Stimulated activated CD4-positive, alpha-beta T cell treated with anti-CD3 and anti-CD28 coated beads, Interleukin-4, amount 100 ng/mL, for 24 hours (primary cell): ENCODE measurements around the gene CELF4.

Experiments
- DNase-seq: peaks from one replicate; pipeline ENCODE4 v3.0.0-alpha.2; 2020

CELF4 gene

DNA sequence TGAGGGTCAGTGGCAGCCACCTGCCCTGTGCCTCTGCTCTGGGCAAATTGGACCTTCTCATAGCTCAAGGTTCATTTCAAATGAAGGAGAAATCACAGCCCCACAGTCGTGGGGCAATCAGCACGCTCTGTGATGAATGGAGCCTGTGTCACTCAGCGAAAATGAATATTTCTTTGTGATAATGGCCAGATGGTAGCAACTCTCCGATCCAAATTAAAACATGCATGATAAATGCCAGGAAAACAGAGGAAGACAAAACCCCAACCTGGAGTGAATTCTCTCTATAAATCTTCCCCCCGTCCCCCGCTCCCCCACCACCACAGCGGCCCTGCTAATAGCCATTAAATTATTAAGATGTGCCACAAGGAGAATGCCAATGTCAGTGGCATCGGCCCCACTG, 258.4 kb downstream of the CELF4 start:
- DNase-seq: no peak

DNA sequence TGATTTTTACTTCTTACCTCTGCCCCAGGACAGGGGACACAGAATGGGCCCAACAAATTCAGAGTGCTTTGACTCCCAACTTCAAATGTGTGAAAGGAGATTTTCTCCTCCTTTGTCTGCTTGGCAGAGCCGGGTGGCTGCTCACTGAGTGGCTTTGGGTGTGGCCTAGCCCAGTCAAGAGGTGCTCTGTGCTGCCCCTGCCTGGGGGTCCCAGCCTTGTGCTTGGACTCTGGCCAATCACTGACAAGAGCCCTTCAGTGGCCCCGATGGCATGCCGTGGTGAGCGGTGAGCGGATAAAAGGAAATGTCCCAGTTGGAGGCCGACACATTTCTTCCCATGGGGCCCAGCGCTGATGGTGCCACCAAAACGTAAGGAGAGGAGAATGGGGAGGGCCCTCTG, 259.2 kb downstream of the CELF4 start:
- no peak for DNase-seq

DNA sequence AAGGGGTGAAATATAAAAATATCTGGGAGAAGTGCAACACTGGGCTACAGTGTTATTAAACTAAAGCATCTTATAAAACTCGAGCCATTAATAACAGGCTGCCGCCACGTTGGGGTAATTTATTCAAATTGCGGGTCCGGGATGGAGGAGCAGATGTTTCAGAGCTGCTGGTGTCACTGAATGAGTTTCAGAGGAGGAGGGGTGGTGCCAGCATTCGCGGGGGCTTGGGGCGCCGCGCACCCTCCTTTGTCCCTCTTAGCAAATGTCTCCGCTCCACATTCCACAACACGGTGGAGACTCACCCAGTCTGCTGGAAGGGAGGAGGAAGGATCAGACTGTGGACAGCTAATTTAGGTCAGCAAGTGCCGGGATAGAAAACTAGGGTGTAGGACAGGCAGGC, 260.5 kb downstream of the CELF4 start:
- DNase-seq: no peak

- no peak for DNase-seq
Measured at GRCh38 chr18:37304012-37304680, 261.5 kb downstream of the CELF4 start.

DNA sequence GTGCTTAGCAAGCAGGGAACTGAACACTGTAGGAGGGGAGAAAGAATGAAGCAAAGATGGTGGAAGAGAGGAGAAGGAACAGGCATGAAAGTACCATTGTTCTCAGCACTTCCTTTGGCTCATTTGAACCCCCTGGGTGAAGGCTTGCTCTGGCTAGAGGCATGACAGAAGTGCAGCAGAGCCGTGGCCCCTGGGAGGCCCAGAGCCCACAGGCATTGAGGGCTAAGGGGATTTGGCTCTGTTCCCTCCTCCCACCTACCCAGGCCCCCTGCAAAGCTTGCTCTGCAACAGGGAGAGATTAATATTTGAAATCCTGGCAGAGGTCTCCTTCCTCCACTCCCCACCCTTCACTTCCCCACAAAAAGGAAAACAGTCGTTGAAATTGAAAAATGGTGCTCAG, 262.6 kb downstream of the CELF4 start:
- DNase-seq: no peak

DNA sequence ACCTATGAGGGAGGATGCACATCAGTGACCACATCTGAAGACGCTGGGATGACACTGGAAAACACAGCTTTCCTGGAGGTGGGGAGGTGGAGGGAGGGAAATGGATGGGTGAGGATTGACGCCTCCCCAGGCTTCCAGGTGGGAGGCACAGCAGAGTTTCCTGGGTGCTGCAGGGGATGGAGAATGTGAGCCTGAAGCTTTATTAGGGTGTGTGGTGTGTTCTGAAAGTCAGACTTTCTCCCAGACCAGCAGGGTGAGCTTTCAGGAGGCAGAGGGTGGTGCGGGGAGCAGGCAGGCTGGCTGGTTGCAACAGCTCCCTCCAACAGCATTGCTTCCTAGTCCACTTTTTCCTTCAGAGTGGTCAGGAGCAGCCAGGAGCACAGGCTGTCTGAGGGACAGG, 263.1 kb downstream of the CELF4 start:
- DNase-seq: no peak

- no peak for DNase-seq
Measured at GRCh38 chr18:37299471-37300304, 265.9 kb downstream of the CELF4 start.

DNA sequence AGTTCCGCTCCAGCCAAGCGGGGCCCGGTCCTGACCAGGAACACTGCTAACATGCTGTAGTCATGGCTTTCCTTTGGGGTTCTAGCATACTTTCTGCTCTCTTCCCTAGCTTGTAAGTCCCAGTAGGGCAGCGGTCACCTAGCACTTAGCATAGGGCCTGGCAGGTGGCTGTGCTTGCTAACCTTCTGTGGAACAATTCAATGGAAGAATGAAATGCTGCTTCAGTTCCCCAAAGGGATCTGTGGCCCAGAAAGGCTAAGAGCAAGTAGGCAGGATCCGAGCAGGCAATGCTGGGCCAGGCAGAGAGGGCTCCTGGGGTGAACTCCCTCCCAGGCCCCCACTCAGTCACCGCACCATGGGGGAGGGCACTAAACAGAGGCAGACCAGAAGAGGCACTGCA, 266.8 kb downstream of the CELF4 start:
- DNase-seq: no peak

- no peak for DNase-seq
Measured at GRCh38 chr18:37297106-37297505, 268.5 kb downstream of the CELF4 start.

DNA sequence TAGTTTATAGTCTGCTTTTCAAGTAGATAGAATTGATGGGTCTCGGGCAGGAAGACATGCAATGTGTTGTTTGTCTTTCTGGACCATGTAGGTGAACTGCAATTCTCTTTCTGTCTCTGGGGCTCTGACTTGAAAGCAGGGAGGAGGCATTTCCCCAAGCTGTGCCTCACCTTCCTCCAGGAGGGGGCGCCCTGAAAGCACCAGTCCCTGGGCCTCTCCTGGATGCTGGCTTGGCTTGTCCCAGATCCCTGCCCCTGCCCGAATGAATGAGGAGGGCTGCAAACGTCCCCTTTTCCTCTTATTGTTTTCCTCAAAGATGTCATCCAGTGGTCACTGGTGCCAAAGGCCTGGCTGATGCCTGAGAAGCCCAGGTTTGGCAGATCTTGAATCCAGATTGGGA, 270.6 kb downstream of the CELF4 start:
- no peak for DNase-seq

- DNase-seq: no peak
Measured at GRCh38 chr18:37293359-37293758, 272.2 kb downstream of the CELF4 start.

GRCh38 chr18:37289423-37289822, 276.2 kb downstream of the CELF4 start:
- no peak for DNase-seq

- no peak for DNase-seq
Measured at GRCh38 chr18:37287601-37288000, 278.0 kb downstream of the CELF4 start.

- DNase-seq: no peak
Measured at GRCh38 chr18:37286801-37287200, 278.8 kb downstream of the CELF4 start.

DNA sequence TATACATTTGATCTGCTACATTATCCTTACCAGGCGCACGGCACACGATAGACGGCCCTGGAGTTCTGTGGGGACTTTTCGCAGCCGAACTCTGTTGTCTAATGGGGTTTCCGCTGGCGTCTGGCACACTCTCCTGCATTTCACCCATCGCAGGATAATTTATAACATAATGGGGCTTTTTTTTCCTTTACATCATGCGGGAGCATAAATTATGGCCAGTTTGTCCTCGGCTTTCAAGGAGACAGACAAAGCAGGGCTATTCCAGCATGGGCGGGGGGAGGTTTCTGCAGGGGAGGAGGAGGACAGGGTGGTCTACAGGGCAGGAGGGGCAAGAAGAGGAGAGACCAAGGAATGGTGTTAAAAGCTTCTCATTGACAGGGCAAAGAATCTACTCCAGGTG, 279.8 kb downstream of the CELF4 start:
- no peak for DNase-seq

DNA sequence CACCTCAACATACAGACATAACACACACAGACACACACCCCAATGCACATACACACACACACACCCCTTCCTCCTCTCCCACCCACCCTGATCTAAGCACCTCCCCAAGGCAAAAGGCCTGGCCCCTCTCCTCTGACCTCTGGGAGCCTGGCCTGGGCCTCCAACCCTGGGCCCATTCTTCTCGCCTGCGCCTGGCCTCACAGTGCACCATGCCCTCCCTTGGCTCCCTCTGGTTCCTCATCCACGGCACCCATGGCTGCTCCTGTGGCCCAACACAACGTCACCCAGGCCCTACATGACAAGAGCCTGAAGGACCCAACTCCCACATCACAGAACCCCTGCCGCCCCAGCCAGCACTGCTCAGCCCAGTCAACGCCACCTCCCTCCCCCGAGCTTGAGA, 281.3 kb downstream of the CELF4 start:
- DNase-seq: no peak

- DNase-seq: no peak
Measured at GRCh38 chr18:37282386-37283037, 283.1 kb downstream of the CELF4 start.

- DNase-seq: no peak
Measured at GRCh38 chr18:37280701-37281393, 284.8 kb downstream of the CELF4 start.

DNA sequence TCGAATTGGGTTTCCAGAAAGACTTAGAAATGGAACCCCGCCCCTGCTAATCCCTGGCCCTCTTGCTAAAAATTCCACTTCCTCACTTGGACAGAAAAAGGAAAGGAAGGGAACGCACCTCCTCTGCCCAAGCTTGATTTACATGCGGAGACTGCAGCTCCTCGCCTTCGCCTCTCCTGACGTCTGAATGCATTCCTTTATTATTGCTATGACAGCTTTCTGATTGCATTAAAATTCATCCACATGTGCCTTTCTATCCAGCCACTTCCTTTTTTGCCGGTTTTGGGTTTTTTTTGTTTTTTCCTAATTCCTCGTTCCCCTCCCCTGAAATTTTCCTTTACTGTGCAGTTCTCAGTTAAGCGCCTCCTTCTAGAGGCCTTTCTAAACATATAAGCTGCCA, 287.8 kb downstream of the CELF4 start:
- no peak for DNase-seq

GRCh38 chr18:37276111-37276890, 289.3 kb downstream of the CELF4 start:
- no peak for DNase-seq

DNA sequence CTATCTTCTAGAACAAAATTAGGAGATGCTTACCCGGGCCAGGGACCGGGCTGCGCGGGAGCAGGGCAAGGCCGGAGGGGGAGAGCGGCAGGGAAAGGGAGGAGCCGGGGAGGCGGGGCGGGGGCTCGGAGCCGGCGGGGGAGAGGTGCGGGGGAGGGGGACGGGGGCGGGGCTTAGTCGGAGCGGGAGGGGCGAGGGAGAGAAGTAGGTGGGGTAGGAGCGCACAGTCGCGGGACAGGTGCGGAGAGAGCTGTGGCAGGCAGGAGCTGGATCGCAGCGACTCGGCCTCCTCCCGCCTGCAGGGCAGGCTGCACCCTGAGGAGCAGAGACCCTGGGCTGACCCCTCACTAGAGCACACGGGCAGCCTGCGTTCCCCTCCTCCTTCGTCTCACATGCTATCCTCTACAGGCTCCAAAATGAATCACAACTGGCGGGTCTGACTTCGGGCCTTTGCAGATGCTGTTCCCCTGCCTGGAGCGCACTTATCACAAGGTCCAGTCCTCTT, 290.3 kb downstream of the CELF4 start:
- no peak for DNase-seq
